HUES48 (cell line): ENCODE measurements around the gene TTC28.
A peak's percentile ranks its signal among the peaks of the same experiment; 100 is the strongest.

Experiments used
- H3K27ac ChIP-seq: one replicate; pipeline ENCODE4 v1.7.0; 2013; ENCODE audit warnings: low read depth, low read length, inconsistent platforms
- H3K27me3 ChIP-seq: 2 replicates; pipeline ENCODE4 v1.6.1; 2013; ENCODE audit warnings: mild to moderate bottlenecking, low read length; ENCODE audit not compliant: control insufficient read depth, insufficient read depth
- H3K36me3 ChIP-seq: 2 replicates; pipeline ENCODE4 v1.6.1; 2013; ENCODE audit warnings: low read length; ENCODE audit not compliant: control insufficient read depth, insufficient read depth
- H3K4me1 ChIP-seq: 2 replicates; pipeline ENCODE4 v1.6.1; 2013; ENCODE audit warnings: mild to moderate bottlenecking, low read length; ENCODE audit not compliant: control insufficient read depth, insufficient read depth
- H3K4me3 ChIP-seq: 2 replicates; pipeline ENCODE4 v1.5.1; 2013; ENCODE audit warnings: mild to moderate bottlenecking, low read depth, low read length
- H3K9ac ChIP-seq: 2 replicates; pipeline ENCODE4 v1.6.1; 2013; ENCODE audit warnings: mild to moderate bottlenecking, low read depth, low read length, moderate library complexity
- H3K9me3 ChIP-seq: 2 replicates; pipeline ENCODE4 v1.6.1; 2013; ENCODE audit warnings: low read length; ENCODE audit not compliant: control insufficient read depth, insufficient read depth

Gene TTC28

GRCh38 chr22:28112190-28112544, 567.5 kb downstream of the TTC28 start:
- peaks cover 41% of the 10 kb centered on the region for H3K4me1 ChIP-seq

DNA sequence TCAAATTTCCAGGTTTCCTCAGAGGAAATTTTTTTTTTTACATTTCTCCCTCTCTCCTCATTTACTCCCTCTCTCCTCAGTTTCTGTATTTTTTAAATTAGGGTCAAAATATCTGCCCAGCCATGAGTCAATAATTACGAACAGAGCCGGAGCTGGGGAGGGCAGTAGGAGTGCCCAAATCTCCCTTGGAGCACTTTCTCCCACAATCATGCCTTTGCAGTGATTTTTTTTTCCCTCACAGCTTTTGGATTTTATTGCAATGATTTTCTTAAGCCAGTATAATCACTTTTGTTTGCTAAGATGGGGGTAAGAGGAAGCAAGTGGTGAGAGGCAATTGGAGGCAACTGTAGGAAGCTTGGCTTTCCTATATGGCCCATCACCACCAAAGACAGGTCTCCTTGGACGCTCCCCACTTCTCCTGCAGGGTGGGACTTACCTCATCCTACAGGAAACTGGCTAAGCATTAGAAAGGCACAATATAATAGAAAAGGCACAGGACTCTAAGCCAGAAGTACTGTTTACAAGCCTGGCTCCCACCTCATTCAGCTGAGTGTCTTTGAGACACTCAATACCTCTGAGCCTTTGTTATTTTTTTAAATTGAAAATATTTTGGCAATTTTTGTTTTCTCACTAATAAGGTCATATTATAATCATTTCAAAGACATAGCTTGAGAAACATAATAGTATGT, 568.0 kb downstream of the TTC28 start:
- Histone ChIP-seq H3K9me3 (no peaks in the 10 kb centered on the region), H3K36me3 (no peaks in the 10 kb centered on the region), H3K4me3 (no peak overlapping the region), H3K9ac (no peak overlapping the region), H3K4me1 (peaks cover 37% of the 10 kb centered on the region), H3K27ac (peak overlapping the region; percentile 91), H3K27me3 (no peaks in the 10 kb centered on the region)

More at GRCh38 chr22:28112190-28112544, 567.5 kb downstream of the TTC28 start:
- Histone ChIP-seq H3K9me3 (no peaks in the 10 kb centered on the region), H3K36me3 (no peaks in the 10 kb centered on the region), H3K27ac (peak overlapping the region; percentile 91), H3K27me3 (no peaks in the 10 kb centered on the region), H3K4me3 (no peak overlapping the region), H3K9ac (no peak overlapping the region)

DNA sequence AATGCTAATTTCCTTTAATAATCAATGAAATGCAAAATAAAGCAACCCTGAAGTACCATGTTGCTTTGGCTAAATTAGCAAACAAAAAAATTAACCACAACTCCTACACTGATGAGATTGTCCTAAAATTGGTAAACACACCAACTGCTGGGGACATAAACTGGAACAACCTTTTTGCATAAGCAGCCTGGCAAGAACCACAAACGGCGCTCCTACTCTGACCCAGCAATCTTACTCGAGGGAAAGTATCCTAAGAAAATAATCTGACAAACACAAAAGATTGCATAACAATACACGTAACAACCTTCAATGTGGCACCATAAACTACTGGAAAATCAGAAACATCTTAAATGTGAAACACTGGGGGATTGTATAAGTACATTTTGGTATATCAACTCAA, 570.8 kb downstream of the TTC28 start:
- peaks cover 36% of the 10 kb centered on the region for H3K4me1 ChIP-seq

GRCh38 chr22:28106617-28107016, 573.0 kb downstream of the TTC28 start:
- no peak overlapping the region for H3K9ac ChIP-seq
- H3K9me3 ChIP-seq: no peaks in the 10 kb centered on the region
- H3K27me3 ChIP-seq: no peaks in the 10 kb centered on the region
- no peak overlapping the region for H3K27ac ChIP-seq
- no peaks in the 10 kb centered on the region for H3K36me3 ChIP-seq
- H3K4me1 ChIP-seq: peaks cover 19% of the 10 kb centered on the region
- no peak overlapping the region for H3K4me3 ChIP-seq

More for the DNA sequence above, 570.8 kb downstream of the TTC28 start:
- Histone ChIP-seq H3K27me3 (no peaks in the 10 kb centered on the region), H3K36me3 (no peaks in the 10 kb centered on the region), H3K4me3 (no peak overlapping the region), H3K9ac (no peak overlapping the region), H3K27ac (no peak overlapping the region), H3K9me3 (no peaks in the 10 kb centered on the region)

GRCh38 chr22:28105988-28106387, 573.7 kb downstream of the TTC28 start:
- H3K9me3 ChIP-seq: no peaks in the 10 kb centered on the region
- no peak overlapping the region for H3K9ac ChIP-seq
- H3K27ac ChIP-seq: no peak overlapping the region
- peaks cover 14% of the 10 kb centered on the region for H3K4me1 ChIP-seq
- no peak overlapping the region for H3K4me3 ChIP-seq
- H3K36me3 ChIP-seq: no peaks in the 10 kb centered on the region
- H3K27me3 ChIP-seq: no peaks in the 10 kb centered on the region

GRCh38 chr22:28105413-28105812, 574.2 kb downstream of the TTC28 start:
- Histone ChIP-seq H3K27me3 (no peaks in the 10 kb centered on the region), H3K4me1 (peaks cover 14% of the 10 kb centered on the region), H3K9ac (no peak overlapping the region), H3K9me3 (no peaks in the 10 kb centered on the region), H3K4me3 (no peak overlapping the region), H3K27ac (no peak overlapping the region), H3K36me3 (no peaks in the 10 kb centered on the region)

DNA sequence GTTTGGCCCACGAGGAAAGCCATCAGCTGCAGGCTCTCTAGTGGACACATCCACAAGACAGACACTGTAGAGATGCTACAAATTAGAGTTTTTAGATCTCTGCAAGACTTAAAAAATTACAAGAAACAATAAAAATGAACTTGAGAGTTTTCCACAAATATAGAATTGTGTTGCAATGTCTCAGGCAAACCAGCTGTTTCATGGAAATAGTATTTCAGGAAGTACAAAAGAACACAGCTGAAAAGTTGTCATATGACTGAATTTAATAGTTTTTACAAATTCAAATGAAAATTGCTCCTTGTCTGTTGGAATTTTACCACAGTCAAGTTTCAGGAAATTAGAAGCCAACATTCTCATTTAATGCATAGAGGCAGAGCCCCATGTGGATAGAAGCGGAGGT, 576.0 kb downstream of the TTC28 start:
- Histone ChIP-seq H3K9ac (no peak overlapping the region), H3K36me3 (no peaks in the 10 kb centered on the region), H3K4me1 (peaks cover 8% of the 10 kb centered on the region), H3K27me3 (no peaks in the 10 kb centered on the region), H3K4me3 (no peak overlapping the region), H3K27ac (no peak overlapping the region), H3K9me3 (no peaks in the 10 kb centered on the region)

DNA sequence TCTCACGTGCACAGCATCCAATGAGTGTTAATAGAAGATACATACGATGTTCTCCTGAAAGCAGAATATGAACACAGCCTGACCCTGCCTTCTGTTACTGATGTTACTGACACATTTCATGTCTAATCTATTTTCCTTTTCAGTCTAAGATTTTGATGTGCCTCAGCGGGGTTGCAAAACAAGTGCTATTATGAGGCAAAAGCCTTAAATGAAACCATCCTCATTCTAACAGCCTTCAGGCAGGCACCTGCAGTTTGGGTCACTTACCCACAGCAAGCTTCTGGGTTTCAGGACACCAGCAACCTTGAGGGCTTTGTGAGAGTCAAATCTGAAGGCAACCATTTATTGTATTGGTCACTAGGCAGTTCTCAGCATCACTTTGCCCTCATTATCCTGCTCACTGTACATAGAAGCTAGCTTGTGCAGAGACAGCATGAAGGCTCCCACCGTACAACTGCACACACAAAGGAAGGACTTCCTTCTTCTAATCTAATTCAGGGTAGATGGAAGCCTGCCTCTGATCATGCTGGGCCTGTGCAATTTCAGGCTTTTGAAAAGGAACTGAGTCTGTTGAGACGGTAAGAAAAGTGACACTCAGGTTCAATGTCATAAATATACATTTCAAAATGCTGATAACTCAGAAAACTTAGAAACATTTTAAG, 577.4 kb downstream of the TTC28 start:
- no peaks in the 10 kb centered on the region for H3K4me1 ChIP-seq
- no peak overlapping the region for H3K9ac ChIP-seq
- no peaks in the 10 kb centered on the region for H3K27me3 ChIP-seq
- H3K27ac ChIP-seq: no peak overlapping the region
- no peaks in the 10 kb centered on the region for H3K36me3 ChIP-seq
- no peaks in the 10 kb centered on the region for H3K9me3 ChIP-seq
- no peak overlapping the region for H3K4me3 ChIP-seq

DNA sequence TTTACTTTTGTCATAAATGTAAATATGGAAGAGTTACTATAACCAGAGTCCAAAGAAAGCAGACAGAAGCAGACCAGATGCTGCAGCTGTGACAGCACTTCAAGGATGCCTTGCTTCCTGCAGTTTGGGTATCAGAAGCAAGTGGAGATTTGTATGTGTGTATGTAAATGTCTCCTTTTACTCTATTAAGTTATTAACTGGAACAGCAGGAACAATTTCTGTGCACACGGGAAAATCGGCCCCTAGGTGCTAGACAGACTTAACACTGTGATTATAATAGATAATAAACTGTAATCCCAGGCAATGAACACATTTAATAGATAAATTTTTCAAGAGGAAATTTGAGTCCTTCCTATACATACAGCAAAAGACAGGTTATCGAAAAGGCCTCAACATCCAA, 582.0 kb downstream of the TTC28 start:
- no peaks in the 10 kb centered on the region for H3K9me3 ChIP-seq
- no peak overlapping the region for H3K9ac ChIP-seq
- H3K4me3 ChIP-seq: no peak overlapping the region
- no peaks in the 10 kb centered on the region for H3K27me3 ChIP-seq
- no peak overlapping the region for H3K27ac ChIP-seq
- H3K36me3 ChIP-seq: no peaks in the 10 kb centered on the region
- H3K4me1 ChIP-seq: no peaks in the 10 kb centered on the region

DNA sequence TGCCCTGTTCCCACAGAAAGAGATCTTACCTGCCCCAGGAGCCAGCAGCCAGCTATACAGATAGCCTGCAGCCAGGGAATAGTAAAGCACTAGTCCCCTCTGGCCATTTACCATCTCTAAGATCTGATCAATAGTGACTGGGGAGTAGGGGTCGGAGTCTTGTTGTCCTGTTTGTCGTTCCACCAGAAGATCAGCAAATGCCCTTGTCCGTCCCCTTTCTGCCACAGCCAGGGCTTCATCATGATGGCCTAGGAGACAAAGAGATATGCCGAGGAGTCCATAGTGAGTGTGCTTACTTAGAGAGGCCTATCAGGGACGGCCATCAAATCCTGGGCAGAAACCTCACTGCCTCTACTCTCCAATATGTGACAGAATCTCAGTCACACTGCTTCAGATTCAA, 583.5 kb downstream of the TTC28 start:
- Histone ChIP-seq H3K27me3 (no peaks in the 10 kb centered on the region), H3K9me3 (no peaks in the 10 kb centered on the region), H3K27ac (no peak overlapping the region), H3K9ac (no peak overlapping the region), H3K36me3 (no peaks in the 10 kb centered on the region), H3K4me3 (no peak overlapping the region), H3K4me1 (no peaks in the 10 kb centered on the region)

DNA sequence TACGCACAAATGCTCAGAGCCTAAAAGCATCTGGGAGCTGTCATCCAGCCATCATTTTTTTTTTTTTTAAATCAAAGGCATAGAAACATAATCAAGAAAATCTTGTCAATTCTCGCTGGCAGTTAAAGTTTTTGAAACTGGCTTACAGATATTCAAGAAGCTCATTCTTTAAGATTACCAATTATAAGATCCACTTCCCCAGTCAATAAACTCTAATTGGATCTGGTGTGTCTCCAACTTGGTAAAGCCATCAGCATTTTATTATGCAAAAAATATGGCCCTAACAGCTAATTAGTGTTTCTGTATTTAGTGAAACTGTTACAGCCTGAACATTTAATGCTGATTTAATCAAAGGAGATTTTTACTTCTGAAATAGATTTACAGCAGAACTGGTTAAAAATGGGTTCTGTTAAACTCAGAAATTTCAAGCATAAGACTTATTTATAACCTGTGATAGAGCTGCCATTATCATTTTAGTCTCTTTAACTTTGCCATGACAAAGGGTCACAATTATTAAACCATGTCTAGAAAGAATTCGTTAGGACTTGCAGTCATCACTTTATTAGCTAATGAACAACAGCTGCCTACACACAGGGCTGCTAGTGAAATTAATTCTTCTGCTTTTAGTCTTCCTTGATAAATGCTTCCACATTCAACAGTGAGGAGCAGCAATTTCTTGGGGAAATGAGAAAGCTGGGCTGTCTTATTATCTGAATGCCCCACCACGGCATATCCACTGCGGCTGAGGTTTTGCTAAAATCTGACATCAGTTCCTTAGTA, 584.1 kb downstream of the TTC28 start:
- no peak overlapping the region for H3K27ac ChIP-seq
- no peak overlapping the region for H3K9ac ChIP-seq
- H3K4me3 ChIP-seq: no peak overlapping the region
- H3K9me3 ChIP-seq: no peaks in the 10 kb centered on the region
- no peaks in the 10 kb centered on the region for H3K4me1 ChIP-seq
- no peaks in the 10 kb centered on the region for H3K36me3 ChIP-seq
- no peaks in the 10 kb centered on the region for H3K27me3 ChIP-seq
